Thyroid gland (tissue), 4 donors: ENCODE measurements around the gene TESMIN.

Source experiments
- CTCF ChIP-seq, 6 experiments: fragments of 200-600 bp in 3 of 6; fragments of 450-650 bp in 3 of 6; sonication (generic) in 3 of 6; IDR thresholded peaks; one replicate each; pipeline ENCODE4 v1.5.1; 2016 to 2019; ENCODE audit warnings: antibody characterized with exemption in 6 of 6, mild to moderate bottlenecking in 2 of 6, inconsistent platforms in 1 of 6, moderate library complexity in 1 of 6
- POLR2A ChIP-seq, 2 donors: fragments of 450-650 bp; IDR thresholded peaks; one replicate each; pipeline ENCODE4 v1.6.1; 2017; ENCODE audit warnings: antibody characterized with exemption in 2 of 2, mild to moderate bottlenecking in 2 of 2, moderate library complexity in 1 of 2

DNA sequence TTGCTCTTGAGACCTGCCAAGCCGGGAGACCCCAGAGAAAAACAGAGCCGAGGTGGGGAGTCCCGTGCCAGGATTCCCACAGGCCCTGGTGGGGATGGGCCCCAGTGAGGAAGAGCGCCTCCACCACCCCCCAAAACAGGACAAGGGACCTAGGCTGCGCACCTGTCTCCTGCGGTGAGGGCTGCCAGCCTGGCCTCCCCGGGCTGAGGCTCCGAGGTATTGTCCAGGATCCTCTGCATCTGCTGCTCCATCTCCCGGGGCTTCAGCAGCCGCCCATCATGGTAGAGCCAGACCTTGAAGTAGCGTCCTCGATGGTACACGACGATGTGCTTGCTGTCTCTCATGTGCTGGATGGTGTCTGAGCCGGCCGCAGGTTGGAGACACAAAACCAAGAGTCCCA, 33.3 kb upstream of the TESMIN start:
- TF ChIP-seq CTCF (IDR thresholded peaks at IDR 0.05) (no peak), POLR2A (IDR thresholded peaks at IDR 0.05) (no peak)
